ENCODE data around the gene ENKUR.
A peak's percentile ranks its signal among the peaks of the same experiment; 100 is the strongest.
"Not testable (repeated sequence)": the region's sequence is repeated elsewhere in the genome, so short reads cannot be mapped to it uniquely, and the experiment has no call there.

The ENKUR gene

GRCh38 chr10:25023278-25023677 is 7.3 kb upstream of the ENKUR start:
- no peak for DNase-seq (ENCODE audit: low read depth)

- no peak for DNase-seq (ENCODE audit: low read depth)
Measured at GRCh38 chr10:25018703-25019102, 2.7 kb upstream of the ENKUR start.

- no peak for DNase-seq (ENCODE audit: low read depth)
Measured at GRCh38 chr10:25017661-25018060, 1.7 kb upstream of the ENKUR start.

- DNase-seq (ENCODE audit: low read depth): no peak
Measured at GRCh38 chr10:25017154-25017590, 1.2 kb upstream of the ENKUR start.

- peak; percentile 97 for DNase-seq (ENCODE audit: low read depth)
Measured at GRCh38 chr10:25016376-25017153, 607 bp upstream of the ENKUR start, which contains the start of gene THNSL1. TSS of gene THNSL1 (plus strand) at chr10:25016612. CDS start at chr10:25023224, 6,612 bp downstream.

- no peak for DNase-seq (ENCODE audit: low read depth)
Measured at GRCh38 chr10:25014579-25014978, 1.4 kb downstream of the ENKUR start.

GRCh38 chr10:25011591-25011990 is 4.4 kb downstream of the ENKUR start:
- DNase-seq (ENCODE audit: low read depth): not testable (repeated sequence)

GRCh38 chr10:24998044-24998443 is 17.9 kb downstream of the ENKUR start:
- no peak for DNase-seq (ENCODE audit: low read depth)

- DNase-seq (ENCODE audit: low read depth): no peak
Measured at GRCh38 chr10:24995072-24995471, 20.9 kb downstream of the ENKUR start.

- DNase-seq (ENCODE audit: low read depth): no peak
Measured at GRCh38 chr10:24993237-24993958, 22.6 kb downstream of the ENKUR start.

- DNase-seq (ENCODE audit: low read depth): no peak
Measured at GRCh38 chr10:24992512-24993133, 23.3 kb downstream of the ENKUR start.

- DNase-seq (ENCODE audit: low read depth): no peak
Measured at GRCh38 chr10:24991298-24991697, 24.7 kb downstream of the ENKUR start.

GRCh38 chr10:24989867-24990266 is 26.1 kb downstream of the ENKUR start:
- DNase-seq (ENCODE audit: low read depth): no peak

- no peak for DNase-seq (ENCODE audit: low read depth)
Measured at GRCh38 chr10:24988831-24989640, 26.9 kb downstream of the ENKUR start.

- DNase-seq (ENCODE audit: low read depth): no peak
Measured at GRCh38 chr10:24984906-24985305, 31.1 kb downstream of the ENKUR start.

- no peak for DNase-seq (ENCODE audit: low read depth)
Measured at GRCh38 chr10:24983946-24984345, 32.0 kb downstream of the ENKUR start.

- DNase-seq (ENCODE audit: low read depth): no peak
Measured at GRCh38 chr10:24983130-24983529, 32.8 kb downstream of the ENKUR start.

GRCh38 chr10:24982319-24983112 is 33.4 kb downstream of the ENKUR start:
- DNase-seq (ENCODE audit: low read depth): no peak

GRCh38 chr10:24981161-24981710 is 34.7 kb downstream of the ENKUR start:
- DNase-seq (ENCODE audit: low read depth): no peak

GRCh38 chr10:24979685-24980084 is 36.3 kb downstream of the ENKUR start:
- DNase-seq (ENCODE audit: low read depth): no peak

GRCh38 chr10:24974976-24975375 is 41.0 kb downstream of the ENKUR start:
- DNase-seq (ENCODE audit: low read depth): no peak

Data from activated T-cell treated with anti-CD3 and anti-CD28 coated beads for 24 hours (primary cell).